ENCODE measurements around the gene MANSC1.

MANSC1 gene

GRCh38 chr12:12356896-12357718 lies 7.1 kb upstream of the MANSC1 start, which contains the start of gene BORCS5 (continued):
- TF ChIP-seq ZBTB48 (tag by site-specific recombination; IDR thresholded peaks at IDR 0.05) (peak; percentile 99), ZNF561 (tag by site-specific recombination; IDR thresholded peaks at IDR 0.05; ENCODE audit: borderline replicate concordance) (peak; percentile 97; the same call in 1 of the 2 replicates), OVOL3 (tag by site-specific recombination; IDR thresholded peaks at IDR 0.05) (peak; percentile 69; the same call in 1 of the 2 replicates), ZBTB10 (tag by site-specific recombination; IDR thresholded peaks at IDR 0.05) (peak; percentile 56; the same call in 1 of the 2 replicates), ZNF555 (tag by site-specific recombination; conservative IDR thresholded peaks at IDR 0.05) (no peak), ZNF704 (tag by site-specific recombination; IDR thresholded peaks at IDR 0.05) (peak; percentile 75; the same call in 1 of the 2 replicates), OSR2 (tag by site-specific recombination; IDR thresholded peaks at IDR 0.05) (no peak), ZNF23 (tag by site-specific recombination; IDR thresholded peaks at IDR 0.05; ENCODE audit: borderline replicate concordance) (no peak), ZNF843 (tag by site-specific recombination; IDR thresholded peaks at IDR 0.05) (peak; percentile 67; the same call in 1 of the 2 replicates), MYNN (tag by site-specific recombination; IDR thresholded peaks at IDR 0.05; ENCODE audit: borderline replicate concordance) (no peak), SCRT1 (tag by site-specific recombination; IDR thresholded peaks at IDR 0.05; ENCODE audit: borderline replicate concordance) (no peak), ZNF335 (tag by site-specific recombination; conservative IDR thresholded peaks at IDR 0.05) (peak; percentile 54), ZBTB20 (tag by site-specific recombination; IDR thresholded peaks at IDR 0.05) (peak; percentile 87), SP7 (tag by site-specific recombination; IDR thresholded peaks at IDR 0.05) (peak; percentile 81), GLIS1 (tag by site-specific recombination; IDR thresholded peaks at IDR 0.05) (peak; percentile 82), ZNF623 (tag by site-specific recombination; IDR thresholded peaks at IDR 0.05) (no peak), ZNF621 (tag by site-specific recombination; IDR thresholded peaks at IDR 0.05) (no peak), ZNF660 (tag by site-specific recombination; IDR thresholded peaks at IDR 0.05) (peak; percentile 79; the same call in 1 of the 2 replicates), ZNF501 (tag by site-specific recombination; IDR thresholded peaks at IDR 0.05) (peak; percentile 92), SETDB1 (IDR thresholded peaks at IDR 0.05; ENCODE audit: insufficient read length, low read length) (no peak), SP2 (tag by site-specific recombination; IDR thresholded peaks at IDR 0.05) (peak; percentile 91), TRIM28 (IDR thresholded peaks at IDR 0.05; ENCODE audit: borderline replicate concordance, low read length) (no peak), CTCF (tag by site-specific recombination; IDR thresholded peaks at IDR 0.05) (peak; percentile 90), ZNF18 (tag by site-specific recombination; IDR thresholded peaks at IDR 0.05) (no peak), ZNF548 (tag by site-specific recombination; IDR thresholded peaks at IDR 0.05) (no peak), ZSCAN23 (tag by site-specific recombination; IDR thresholded peaks at IDR 0.05) (0 out of 2 replicates have a peak, but pooled peaks have one; percentile 21), ZNF398 (tag by site-specific recombination; IDR thresholded peaks at IDR 0.05) (0 out of 2 replicates have a peak, but pooled peaks have one; percentile 10), ZBTB7A (tag by site-specific recombination; IDR thresholded peaks at IDR 0.05; ENCODE audit: low read depth) (0 out of 2 replicates have a peak, but pooled peaks have one; percentile 15), ZNF837 (tag by site-specific recombination; IDR thresholded peaks at IDR 0.05) (no peak), ZNF169 (tag by site-specific recombination; IDR thresholded peaks at IDR 0.05) (no peak), ZNF274 (IDR thresholded peaks at IDR 0.05; ENCODE audit: low read length) (no peak), ZNF274 (tag by site-specific recombination; IDR thresholded peaks at IDR 0.05; ENCODE audit: borderline replicate concordance) (no peak)

All from HEK293 (cell line).